ENCODE results near the gene TIMM44.
"Not testable (repeated sequence)": the region's sequence is repeated elsewhere in the genome, so short reads cannot be mapped to it uniquely, and the experiment has no call there.

Gene TIMM44

DNA sequence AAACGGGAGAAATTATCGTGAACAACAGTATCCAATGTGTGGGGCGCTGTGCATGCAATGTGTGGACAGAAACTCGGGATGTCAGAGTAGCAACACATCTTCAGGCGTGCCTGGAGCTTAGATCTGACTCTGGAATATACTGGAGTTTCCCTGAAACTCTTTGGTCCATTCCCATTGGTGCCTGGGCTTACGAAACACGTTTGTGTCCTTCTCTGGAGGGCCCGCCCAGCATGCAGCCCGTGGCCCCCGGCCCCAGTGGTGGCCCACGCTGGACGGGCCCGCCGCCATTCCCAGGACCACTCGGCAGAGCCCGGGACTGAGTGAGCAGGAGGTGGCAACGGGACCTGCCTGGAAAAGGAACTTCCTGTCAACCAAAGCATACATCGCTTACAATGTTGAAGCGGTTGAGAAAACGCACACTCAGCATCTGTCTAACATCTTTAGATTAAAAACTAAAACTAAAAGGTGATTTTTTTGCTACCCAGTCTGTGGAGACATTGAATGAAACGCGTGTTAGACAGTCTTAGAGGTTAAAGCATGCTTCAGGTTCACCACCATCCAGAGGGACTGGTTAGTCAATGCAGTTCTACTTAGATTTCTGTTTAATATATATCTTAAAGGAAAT, 19.3 kb upstream of the TIMM44 start:
- H3K4me3 ChIP-seq: no peak overlapping the region
- no peak for DNase-seq (ENCODE audit: low spot score)
- no peak overlapping the region for H3K27ac ChIP-seq
- TF ChIP-seq, protein P1, sequence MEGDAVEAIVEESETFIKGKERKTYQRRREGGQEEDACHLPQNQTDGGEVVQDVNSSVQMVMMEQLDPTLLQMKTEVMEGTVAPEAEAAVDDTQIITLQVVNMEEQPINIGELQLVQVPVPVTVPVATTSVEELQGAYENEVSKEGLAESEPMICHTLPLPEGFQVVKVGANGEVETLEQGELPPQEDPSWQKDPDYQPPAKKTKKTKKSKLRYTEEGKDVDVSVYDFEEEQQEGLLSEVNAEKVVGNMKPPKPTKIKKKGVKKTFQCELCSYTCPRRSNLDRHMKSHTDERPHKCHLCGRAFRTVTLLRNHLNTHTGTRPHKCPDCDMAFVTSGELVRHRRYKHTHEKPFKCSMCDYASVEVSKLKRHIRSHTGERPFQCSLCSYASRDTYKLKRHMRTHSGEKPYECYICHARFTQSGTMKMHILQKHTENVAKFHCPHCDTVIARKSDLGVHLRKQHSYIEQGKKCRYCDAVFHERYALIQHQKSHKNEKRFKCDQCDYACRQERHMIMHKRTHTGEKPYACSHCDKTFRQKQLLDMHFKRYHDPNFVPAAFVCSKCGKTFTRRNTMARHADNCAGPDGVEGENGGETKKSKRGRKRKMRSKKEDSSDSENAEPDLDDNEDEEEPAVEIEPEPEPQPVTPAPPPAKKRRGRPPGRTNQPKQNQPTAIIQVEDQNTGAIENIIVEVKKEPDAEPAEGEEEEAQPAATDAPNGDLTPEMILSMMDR (IDR thresholded peaks at IDR 0.05): no peak

DNA sequence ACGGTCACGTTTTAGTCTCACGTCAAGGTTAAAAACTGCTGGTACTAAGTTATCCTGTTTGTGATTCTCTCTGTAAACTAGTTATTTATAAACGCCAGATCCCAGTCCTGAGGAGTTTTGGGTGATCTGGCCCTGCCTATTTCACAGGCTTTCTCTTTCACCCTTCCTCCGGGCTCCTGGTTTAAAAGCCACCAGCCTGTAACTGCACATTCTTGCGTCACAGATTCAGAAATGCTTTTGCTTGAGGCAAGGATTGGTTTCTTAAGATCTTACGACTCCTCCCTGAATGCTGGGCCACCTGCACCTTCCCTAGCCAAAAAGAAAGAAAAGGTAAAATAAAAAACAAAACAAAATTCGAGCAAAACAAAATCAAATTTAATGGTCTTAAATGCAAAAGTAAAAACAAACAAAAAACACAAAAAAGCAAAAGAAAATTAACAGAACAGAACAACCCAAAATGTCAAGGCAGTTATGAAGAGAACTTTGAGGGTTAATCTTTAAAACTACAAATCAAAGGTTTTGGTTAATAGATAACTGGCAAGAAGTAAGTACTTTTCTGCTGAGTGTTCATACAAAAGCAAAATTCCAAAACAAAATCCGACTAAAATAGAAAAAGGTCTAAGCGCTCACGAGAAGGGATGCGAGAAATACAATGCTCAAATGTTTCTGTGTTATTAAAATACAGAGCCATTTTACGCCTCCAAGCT, 18.6 kb upstream of the TIMM44 start:
- no peak overlapping the region for H3K27ac ChIP-seq
- TF ChIP-seq, protein P1 (IDR thresholded peaks at IDR 0.05): no peak
- DNase-seq (ENCODE audit: low spot score): no peak
- no peak overlapping the region for H3K4me3 ChIP-seq

DNA sequence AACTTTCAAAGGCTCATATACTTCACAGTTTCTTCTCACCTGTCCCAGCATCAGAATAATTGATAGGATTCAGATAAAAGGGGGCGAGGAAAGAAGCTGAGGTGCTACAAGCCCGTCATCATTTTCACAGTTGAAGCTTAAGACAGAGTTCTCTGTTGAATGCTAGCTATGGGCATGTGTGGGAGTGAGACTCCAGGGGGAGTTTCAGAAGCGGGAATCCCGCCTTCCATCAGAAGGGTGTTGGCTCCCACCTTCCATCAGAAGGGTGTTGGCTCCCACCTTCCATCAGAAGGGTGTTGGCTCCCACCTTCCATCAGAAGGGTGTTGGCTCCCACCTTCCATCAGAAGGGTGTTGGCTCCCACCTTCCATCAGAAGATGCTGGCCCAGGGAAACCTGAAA, 17.6 kb upstream of the TIMM44 start:
- not testable (repeated sequence) for H3K4me3 ChIP-seq; H3K27ac ChIP-seq; DNase-seq (ENCODE audit: low spot score)

DNA sequence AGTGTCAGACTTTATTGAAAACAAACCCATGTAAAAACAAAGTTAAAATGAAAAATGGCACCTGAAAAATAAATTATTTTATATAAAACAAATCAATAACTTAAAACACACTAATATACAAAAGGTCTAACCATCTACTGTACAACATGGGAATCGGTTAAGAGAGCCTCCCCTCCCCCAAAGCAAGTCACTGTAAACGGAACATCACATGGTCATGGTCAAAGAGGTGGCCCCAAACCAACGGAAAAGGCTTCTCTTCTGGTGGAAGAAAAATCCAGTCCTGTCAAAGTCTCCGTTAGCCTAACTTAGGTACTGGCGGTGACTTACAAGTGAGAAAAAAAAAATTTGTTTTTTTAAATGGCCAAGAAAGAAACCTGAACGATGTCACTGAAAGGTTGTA, 15.7 kb upstream of the TIMM44 start:
- TF ChIP-seq, protein P1 (IDR thresholded peaks at IDR 0.05): no peak
- no peak overlapping the region for H3K4me3 ChIP-seq
- no peak for DNase-seq (ENCODE audit: low spot score)
- H3K27ac ChIP-seq: no peak overlapping the region

DNA sequence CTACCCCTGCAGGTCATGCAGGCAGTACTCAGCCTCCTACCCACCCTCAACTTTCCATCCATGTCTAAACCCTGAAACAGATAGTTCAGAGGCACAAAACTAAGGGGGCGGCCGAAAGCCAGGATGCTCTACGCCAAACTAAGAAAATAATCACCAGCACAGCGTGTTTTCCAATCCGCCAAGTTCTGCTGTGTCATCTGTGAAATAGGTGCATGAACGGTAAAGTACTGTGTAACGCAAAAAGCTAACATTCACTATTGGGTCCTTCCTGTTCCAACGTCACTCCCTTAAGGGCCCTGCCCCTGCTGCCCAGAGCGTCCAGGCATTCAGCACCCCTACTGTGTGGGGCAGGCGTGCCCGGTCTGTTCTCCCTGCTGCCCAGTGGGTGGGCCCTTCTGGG, 12.2 kb upstream of the TIMM44 start:
- TF ChIP-seq, protein P1 (IDR thresholded peaks at IDR 0.05): no peak
- Histone ChIP-seq H3K27ac (no peak overlapping the region), H3K4me3 (no peak overlapping the region)
- no peak for DNase-seq (ENCODE audit: low spot score)

DNA sequence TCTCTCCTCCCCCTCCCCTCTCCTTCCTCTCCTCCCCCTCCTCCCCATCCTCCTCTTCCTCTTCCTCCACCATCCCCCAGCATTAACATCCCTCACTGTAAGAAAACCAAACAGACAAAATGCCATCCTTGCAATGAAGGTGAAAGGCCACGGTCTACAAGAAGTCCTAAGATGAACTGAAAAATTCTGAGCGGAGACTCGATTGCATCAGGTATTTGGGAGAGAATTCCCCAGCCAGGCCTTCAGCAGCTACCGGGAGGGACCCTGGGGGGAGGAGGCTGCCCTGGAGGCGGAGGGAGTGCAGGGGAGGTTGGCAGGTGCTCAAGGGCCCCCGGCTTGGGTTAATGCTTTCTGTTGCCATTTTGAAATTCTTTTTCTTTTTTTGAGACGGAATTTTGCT, 10.1 kb upstream of the TIMM44 start:
- TF ChIP-seq, protein P1 (IDR thresholded peaks at IDR 0.05): no peak
- no peak overlapping the region for H3K4me3 ChIP-seq
- no peak for DNase-seq (ENCODE audit: low spot score)
- no peak overlapping the region for H3K27ac ChIP-seq

DNA sequence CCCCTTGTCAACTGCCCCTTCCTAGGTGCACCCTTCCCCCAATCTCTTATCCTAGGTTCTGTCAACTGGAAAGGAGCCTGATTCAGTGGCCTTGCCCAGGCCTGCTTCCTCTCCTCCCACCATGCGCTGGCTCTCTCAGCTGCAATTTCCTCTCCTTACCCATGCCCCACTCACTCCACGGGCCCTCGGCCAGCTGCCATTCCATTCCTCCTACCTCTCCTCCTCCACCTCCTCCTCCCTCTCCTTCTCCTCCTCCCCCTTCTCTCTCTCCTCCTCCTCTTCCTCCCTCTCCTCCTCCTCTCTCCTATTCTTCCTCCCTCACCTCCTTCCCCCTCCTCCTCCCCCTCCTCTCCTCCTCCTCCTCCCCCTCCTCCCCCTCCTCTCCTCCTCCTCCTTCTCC, 9.6 kb upstream of the TIMM44 start:
- Histone ChIP-seq H3K4me3 (no peak overlapping the region), H3K27ac (no peak overlapping the region)
- DNase-seq (ENCODE audit: low spot score): no peak
- TF ChIP-seq, protein P1 (IDR thresholded peaks at IDR 0.05): no peak

Data from coronary artery (tissue), 2 donors.